DOHH2 (cell line): ENCODE measurements around the gene MIEN1.

Source experiments
- CTCF ChIP-seq: fragments of 200-600 bp; sonication (generic); IDR thresholded peaks from one replicate; pipeline ENCODE4 v1.5.1; 2014; ENCODE audit warnings: antibody characterized with exemption, mild to moderate bottlenecking, low read depth, low read length; ENCODE audit not compliant: poor library complexity, severe bottlenecking
- EZH2phosphoT487 ChIP-seq: fragments of 200-600 bp; sonication (generic); IDR thresholded peaks from 2 replicates; pipeline ENCODE4 v1.6.1; 2017; ENCODE audit warnings: borderline replicate concordance, mild to moderate bottlenecking, antibody characterized with exemption, low read length, moderate library complexity, mixed read lengths

DNA sequence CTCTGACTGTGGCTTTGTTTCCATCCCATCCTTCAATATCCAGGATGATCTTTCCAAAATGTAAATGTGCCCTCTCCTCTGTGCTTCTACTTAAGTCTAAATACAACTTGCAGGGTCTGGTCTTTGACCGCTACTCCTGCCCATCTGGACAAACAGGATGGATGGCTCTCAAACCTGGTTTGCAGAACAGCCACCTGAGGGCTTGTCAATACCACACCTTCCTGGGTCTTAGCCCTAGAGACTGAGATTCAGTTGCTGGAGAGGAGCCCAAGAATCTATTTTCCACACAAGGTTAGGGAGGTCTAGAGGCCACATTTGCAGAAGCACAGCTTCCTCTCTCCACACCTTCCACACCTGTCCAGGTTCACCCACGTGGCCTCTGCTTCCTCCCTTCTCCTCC lies 5.5 kb upstream of the MIEN1 start:
- TF ChIP-seq CTCF = no peak
- TF ChIP-seq EZH2phosphoT487 = no peak
